Jurkat, Clone E6-1 (cell line): ENCODE measurements around the gene FBXO21. TPM values are rescaled to one million over a fixed set of nuclear protein-coding genes. Genes with fewer than 3 reads are reported as not detected.
A peak's percentile ranks its signal among the peaks of the same experiment; 100 is the strongest.
"Not testable (repeated sequence)": the region's sequence is repeated elsewhere in the genome, so short reads cannot be mapped to it uniquely, and the experiment has no call there.

Experiments used
- DNase-seq: peaks from one replicate; pipeline ENCODE4 v3.0.0-alpha.2; 2011; ENCODE audit warnings: low read depth, low spot score
- H3K4me3 ChIP-seq: 2 replicates; pipeline ENCODE4 v1.5.1; 2011; ENCODE audit warnings: mild to moderate bottlenecking, low read length, control low read depth, moderate library complexity
- polyA plus RNA-seq: library from polyadenylated mRNA; unstranded; fragments of >200 nt; gene quantifications from one replicate; pipeline ENCODE4 v1.2.1, GENCODE V29; 2012; ENCODE audit warnings: missing spikeins; ENCODE audit not compliant: insufficient read length, insufficient read depth

Gene FBXO21, protein sequence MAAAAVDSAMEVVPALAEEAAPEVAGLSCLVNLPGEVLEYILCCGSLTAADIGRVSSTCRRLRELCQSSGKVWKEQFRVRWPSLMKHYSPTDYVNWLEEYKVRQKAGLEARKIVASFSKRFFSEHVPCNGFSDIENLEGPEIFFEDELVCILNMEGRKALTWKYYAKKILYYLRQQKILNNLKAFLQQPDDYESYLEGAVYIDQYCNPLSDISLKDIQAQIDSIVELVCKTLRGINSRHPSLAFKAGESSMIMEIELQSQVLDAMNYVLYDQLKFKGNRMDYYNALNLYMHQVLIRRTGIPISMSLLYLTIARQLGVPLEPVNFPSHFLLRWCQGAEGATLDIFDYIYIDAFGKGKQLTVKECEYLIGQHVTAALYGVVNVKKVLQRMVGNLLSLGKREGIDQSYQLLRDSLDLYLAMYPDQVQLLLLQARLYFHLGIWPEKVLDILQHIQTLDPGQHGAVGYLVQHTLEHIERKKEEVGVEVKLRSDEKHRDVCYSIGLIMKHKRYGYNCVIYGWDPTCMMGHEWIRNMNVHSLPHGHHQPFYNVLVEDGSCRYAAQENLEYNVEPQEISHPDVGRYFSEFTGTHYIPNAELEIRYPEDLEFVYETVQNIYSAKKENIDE
- 20.2 TPM for polyA plus RNA-seq

DNA sequence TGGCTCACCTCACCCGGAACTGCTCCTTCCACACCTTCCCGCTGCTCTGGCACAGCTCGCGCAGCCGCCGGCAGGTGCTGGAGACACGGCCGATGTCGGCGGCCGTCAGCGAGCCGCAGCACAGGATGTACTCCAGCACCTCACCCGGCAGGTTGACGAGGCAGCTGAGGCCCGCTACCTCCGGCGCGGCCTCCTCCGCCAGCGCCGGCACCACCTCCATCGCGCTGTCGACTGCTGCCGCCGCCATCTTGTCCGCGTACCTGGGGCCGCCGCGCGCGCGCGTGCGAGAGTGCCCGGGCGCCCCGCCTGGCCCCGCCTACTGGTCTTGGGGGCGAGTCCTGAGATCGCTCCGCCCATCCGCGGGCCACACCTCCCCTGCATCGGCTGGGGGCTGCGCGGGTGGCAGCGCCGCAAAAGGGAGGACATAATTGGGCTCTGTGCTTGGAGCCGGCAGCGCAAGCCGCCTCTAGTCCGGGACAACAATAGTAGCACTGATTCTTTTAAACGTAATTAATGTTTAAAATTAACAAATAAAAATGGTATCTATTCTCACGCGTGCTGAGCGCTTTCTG, at the start of gene FBXO21:
TSS of gene FBXO21 (minus strand) at position 261 of the 572 bp plus-strand sequence. CDS start at position 247, 14 bp downstream.
- peak within 1 kb of the TSS; percentile 87 for H3K4me3 ChIP-seq
- DNase-seq = peak; percentile 75

DNA sequence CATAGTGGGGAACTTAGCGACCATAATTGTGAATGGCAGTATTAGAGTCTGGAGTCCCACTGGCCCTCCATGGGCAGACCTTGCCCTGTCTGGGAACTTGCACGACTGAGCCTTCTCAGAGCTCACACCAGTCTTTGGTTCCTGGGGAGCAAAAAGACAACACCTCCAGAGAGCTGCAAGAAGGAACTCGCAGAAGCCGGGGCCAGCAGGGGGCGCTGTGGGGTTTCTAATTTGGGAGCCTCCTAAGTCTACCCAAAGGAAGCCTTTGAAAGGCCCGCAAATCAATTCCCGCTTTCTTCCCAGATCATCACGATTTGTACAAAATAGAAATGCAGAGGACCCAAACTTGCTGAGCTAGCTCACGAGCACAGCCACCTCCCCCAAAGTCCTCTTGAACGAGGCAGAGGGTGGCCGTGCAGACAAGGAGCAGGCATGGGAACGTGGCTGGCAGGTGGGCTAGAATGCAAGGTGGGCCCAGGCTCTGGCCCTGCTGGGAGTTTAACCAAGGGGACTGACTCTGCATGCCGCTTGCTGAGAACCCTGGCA, 46.3 kb upstream of the FBXO21 start:
- H3K4me3 ChIP-seq = no peak overlapping the region
- peak; percentile 61 for DNase-seq

DNA sequence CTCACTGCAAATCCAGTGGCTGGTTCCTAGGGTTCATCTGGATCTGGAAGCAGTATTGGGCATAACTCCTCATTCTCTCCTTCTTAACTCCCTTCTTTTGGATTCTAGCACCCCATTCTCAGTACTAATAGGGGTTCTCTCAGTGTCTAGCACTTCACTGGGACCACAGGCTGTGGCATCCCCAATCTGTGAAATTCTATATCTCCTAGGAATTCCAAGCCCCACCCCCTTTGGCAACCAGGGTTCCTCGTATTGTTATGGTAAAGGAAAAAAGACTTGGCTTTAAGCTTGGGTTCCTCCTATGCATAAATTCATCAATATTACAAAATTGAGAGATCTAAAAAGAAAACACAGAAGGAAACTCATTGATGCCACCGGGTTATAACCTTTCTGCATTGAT, 45.0 kb upstream of the FBXO21 start:
- H3K4me3 ChIP-seq = no peak overlapping the region
- no peak for DNase-seq

DNA sequence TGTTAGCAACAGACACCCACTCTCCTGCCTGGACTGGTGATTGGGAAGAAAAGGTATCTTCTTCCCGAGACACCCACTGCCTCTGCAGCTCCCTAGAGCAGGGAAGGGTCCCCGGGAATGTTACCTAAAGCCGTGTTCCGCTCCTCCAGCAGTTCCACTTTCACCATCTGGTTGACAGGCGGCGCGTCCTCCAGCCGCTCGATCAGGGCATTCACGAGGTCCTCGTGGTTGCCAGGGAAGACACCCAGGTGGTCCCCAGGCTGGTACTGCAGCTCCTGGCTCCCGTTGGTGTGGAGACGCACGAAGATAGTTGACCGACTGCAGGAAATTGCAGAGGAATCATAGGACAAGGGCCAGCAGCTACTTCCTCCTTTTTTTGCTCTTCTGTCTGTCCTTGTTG, 44.2 kb upstream of the FBXO21 start:
- DNase-seq = no peak

DNA sequence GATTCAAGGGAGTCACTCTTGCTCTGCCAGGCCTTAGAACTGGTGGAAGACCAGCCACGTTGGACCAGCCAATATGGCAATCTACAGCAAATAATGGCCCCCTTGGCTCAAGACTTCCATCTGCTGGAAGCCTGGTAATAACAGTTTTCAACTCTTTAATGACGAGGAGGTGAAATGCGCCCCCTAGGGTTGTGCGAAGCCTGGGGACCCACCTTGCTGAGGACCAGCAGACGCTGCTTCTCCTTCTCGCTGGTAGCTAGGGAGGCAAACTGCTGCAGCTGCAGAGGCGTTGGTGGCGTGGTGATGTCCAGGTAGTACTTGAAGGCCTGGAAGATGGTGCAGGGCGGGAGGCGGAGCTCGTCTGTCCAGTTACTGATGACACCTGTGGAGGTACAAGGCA, 41.5 kb upstream of the FBXO21 start:
- DNase-seq = no peak
- H3K4me3 ChIP-seq = no peak overlapping the region

More for the DNA sequence above, 44.2 kb upstream of the FBXO21 start:
- no peak overlapping the region for H3K4me3 ChIP-seq

DNA sequence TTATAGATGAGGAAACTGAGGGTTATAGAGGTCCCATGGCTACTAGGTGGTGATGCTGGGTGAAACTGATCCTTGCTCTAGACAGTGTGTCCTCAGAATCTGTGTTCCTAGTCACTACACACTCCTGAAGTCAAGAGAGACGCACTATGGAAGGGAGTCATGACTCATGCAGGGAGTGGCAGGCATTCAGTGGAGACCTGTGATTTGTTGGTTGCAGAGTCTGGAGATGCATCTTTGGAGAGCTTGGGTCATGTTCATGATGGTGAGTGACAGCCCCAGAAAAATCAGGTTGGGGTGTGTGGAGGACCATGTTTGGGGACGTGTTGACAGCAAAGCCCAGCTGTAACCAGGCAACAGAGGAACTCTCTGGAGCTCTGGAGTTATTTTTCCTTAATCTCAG, 38.0 kb upstream of the FBXO21 start:
- H3K4me3 ChIP-seq = no peak overlapping the region
- DNase-seq = no peak

DNA sequence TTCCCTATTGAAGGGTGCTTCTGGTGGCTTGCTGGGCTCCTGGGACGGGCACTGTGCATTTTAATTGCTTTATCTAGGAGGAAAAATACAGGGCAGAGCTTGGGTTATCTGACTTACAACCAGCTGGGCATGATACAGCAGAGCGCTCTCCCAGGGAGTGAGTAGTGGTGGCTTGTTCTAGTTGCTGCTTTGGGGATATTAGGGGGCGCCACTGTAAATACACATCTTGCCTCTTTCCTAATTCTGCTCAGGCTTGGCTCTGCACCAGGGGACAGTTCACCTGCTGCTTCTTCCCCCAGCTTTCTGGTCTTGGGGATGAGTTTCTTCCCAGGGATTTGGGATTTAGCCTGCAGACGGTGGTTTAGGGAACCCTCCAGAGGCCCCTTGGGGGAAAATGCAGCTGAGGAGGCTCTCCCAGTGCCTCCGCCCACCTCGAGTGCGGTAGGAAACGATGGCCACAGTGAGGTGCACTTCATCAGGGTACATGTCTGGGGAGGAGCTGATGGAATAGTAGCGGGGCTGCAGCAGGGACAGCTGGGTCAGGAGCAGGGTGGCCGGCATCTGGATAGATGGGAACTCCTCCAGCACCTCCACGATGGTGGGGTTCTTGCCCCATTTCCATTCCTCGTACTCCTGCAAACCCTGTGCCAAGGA, 36.9 kb upstream of the FBXO21 start:
- DNase-seq = no peak

DNA sequence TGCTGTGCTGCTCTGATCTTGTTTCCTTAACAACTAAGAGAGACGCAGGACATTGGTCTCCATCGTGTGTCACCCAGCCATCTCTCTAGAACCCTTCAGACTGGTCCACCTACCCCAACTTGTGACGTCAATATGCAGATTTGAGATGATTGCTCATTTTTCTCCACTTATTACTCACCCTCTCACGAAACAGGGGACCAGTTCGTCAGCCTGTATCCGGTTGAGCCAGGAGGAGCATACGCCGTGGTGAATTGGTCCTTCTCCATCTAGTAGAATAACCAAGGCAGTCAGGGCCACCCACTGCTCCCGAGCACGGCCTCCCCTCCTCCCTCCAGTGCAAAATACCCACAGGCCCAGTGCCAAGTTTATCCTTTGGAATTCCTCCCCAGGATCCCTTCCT, 36.2 kb upstream of the FBXO21 start:
- no peak overlapping the region for H3K4me3 ChIP-seq
- no peak for DNase-seq

More for the DNA sequence above, 36.9 kb upstream of the FBXO21 start:
- H3K4me3 ChIP-seq = no peak overlapping the region

DNA sequence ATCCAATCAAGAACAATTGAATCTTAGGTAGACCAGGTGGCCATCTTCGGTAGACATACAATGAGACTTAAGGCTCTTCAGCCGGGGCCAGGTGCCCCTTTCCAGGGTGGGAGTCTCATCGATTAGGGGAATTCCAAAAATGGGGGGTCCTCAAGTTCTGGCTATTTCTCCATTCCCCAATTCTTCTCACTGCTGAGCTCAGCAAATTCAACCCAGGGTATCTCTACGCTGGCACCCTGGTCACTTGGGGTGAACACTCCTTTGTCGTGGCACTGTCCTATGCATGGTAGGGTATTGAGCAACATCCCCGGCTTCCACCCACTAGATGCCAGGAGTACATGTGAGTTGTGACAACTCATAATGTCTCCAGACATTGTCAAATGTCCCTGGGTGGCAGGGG, 34.9 kb upstream of the FBXO21 start:
- no peak for DNase-seq

DNA sequence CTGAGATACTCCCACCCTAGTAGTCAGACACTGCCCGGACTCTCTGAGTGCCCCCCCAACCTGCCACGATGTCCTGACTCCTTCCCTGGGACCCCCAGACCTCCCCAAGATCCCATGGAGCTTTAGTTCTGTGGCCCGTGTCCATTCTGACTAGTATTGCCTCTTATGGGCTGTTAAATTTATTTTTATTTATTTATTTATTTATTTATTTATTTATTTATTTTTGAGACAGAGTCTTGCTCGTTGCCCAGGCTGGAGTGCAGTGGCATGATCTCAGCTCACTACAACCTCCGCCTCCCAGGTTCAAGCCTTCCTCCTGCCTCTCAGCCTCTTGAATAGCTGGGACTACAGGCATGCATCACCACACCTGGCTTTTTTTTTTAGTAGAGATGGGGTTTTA, 30.7 kb upstream of the FBXO21 start:
- not testable (repeated sequence) for DNase-seq, H3K4me3 ChIP-seq

More for the DNA sequence above, 34.9 kb upstream of the FBXO21 start:
- H3K4me3 ChIP-seq = no peak overlapping the region

DNA sequence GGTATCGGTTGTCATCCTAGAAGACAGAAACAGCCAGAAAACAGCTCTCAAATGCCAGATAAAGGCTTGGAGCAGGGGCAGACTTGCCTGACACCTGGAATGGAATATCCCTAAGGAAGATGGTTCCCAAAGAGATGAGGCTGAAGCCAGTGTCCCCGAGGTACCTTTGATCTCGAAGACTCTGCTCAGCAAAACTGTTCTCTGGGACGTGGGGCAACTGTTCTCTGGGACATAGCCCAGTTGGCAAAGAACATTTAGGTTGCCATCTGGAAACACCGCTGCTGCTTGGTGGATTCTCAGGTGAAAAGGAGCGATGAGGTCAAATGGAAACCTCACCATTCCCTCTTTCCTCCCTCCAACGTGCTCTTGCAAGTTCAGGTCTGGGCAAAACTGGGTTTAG, 27.9 kb upstream of the FBXO21 start:
- no peak for DNase-seq
- no peak overlapping the region for H3K4me3 ChIP-seq

DNA sequence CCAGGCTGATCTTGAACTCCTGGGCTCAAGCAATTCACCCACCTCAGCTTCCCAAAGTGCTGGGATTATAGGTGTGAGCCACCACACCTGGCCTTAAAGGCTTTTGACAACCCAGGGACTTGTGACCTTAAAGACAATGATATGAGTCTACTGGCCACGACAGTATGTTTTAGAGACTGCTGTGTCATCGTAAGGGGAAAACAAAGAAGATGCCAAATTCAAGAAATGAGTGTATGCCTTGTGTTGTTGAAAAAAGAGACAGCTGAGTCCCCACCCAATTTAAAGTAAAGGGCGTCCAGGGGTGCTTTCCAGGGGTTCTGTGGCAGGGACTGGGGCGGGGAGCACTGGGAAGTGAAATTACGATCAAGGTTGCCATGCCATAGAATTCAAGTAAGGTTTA, 26.4 kb upstream of the FBXO21 start:
- no peak overlapping the region for H3K4me3 ChIP-seq

DNA sequence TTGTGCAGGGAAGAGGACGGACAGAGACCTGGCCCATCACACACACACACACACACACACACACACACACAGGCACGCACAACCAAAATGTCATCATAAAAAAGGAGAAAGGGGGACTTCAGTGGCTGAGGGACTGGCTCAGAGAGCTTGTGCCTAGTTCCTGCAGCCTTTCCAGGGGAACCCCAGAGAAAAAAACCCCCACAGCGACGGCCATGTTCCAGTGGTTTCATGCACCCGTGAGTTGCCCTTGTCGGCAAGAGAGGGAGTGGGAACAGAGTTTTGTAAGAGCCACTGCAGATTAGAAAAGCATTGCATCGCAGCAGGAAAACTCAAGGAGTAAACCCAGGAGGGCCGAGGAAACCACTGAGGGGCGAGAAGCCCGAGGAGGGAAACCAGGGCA, 24.5 kb upstream of the FBXO21 start:
- DNase-seq = no peak
- H3K4me3 ChIP-seq = no peak overlapping the region

More for the DNA sequence above, 26.4 kb upstream of the FBXO21 start:
- no peak for DNase-seq

DNA sequence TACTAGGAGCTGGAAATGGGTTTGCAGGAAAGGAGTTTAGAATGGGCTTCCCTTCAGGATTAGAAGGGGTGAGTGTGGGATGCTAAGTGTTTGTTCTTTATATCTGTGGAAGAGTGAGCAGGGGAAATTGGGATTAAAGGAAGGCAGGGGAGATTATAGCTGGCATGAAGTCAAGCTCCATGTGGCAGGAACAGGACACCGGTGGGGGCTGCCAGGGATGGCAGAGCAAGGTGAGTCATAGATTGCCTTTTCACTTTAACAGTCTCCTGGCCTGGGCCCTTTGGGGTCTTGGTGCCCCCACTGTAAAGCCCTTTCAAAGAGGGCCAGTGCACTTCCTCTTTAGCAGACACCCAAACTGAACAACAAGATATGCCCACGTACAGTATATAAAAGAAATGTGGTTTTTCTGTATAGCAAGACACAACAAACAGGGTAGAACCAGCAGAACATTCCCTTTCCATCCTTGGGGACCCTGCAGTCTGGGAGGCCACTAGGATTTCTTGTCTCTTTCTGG, 23.1 kb upstream of the FBXO21 start:
- no peak overlapping the region for H3K4me3 ChIP-seq
- no peak for DNase-seq

DNA sequence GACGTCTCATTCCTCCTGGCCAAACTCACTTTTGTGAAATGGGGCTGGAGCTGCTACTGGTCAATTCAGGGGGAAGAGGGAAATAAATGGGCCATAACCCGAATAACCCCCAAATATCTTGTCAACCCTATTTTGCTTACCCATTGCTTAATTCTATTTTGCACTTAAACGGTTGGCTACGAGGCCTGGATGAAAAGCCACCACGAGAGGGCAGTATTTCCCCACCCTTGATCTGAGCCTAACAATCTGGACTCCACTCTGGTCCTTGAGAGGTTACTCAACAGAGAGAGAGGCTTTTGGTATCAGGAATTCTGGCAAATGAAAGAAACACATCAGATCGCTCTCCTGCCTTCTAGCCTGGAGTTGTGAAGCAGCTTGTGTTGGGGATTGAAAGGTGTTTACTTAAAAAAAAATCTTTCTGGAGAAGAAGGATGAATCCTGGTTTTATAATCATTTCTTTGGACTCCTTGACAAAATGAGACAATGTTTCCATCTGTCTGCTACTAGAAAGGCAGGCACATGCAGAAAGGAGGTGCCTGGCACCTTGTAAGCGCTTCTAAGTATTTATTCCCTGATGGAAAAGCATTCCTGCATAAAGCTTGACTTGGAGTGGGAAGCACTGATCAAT, 22.4 kb upstream of the FBXO21 start:
- peak; percentile 60 for DNase-seq
- H3K4me3 ChIP-seq = no peak overlapping the region

DNA sequence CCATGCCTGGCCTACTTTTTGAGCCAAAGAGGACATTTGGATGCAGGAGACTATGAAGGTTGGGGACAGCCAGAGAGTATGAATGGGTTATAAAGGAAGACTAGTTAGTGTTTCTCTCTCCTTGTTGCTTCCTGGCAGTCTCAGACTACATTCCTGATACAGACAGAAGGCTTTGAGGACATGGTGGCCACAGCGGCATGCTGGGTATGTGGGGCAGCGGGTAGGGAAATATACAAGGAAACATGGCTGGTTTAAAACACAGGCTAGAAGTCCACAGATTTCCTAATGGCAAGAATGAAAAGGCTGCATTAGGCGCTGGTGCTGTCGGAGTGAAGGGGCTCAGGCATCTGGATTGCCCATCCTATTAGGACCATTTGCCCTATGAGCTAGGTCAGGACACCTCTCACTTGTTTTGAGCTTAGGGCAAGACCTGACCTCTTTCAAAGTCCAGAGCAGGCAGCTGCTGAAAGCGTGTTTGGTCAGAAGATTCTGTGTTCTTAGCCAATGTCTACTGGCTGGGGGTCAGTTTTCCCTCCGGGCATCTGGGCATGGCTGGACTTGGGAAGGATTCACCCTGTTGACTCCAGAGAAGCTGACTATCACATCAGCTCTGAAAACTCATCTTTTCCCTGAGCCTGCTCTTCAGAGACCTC, 20.1 kb upstream of the FBXO21 start:
- no peak overlapping the region for H3K4me3 ChIP-seq
- DNase-seq = no peak

DNA sequence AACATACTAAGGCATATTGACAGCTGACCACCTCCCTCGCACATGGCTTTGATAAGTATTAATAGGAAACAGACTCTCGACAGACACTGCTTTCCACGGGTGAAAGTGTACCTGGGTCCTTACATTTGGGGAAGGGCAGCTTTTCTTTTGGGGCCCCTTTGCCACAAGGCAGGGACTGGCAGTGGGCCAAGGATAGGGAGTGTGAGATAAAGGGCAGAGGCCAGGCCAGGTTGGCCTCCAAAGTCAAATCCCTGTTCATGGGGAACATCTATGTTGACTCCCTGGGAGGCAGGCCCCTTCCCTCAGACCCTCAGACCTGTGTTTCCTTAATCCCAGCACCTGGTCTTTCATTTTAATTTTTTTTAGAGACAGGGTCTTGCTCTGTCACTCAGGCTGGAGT, 19.4 kb upstream of the FBXO21 start:
- no peak overlapping the region for H3K4me3 ChIP-seq

DNA sequence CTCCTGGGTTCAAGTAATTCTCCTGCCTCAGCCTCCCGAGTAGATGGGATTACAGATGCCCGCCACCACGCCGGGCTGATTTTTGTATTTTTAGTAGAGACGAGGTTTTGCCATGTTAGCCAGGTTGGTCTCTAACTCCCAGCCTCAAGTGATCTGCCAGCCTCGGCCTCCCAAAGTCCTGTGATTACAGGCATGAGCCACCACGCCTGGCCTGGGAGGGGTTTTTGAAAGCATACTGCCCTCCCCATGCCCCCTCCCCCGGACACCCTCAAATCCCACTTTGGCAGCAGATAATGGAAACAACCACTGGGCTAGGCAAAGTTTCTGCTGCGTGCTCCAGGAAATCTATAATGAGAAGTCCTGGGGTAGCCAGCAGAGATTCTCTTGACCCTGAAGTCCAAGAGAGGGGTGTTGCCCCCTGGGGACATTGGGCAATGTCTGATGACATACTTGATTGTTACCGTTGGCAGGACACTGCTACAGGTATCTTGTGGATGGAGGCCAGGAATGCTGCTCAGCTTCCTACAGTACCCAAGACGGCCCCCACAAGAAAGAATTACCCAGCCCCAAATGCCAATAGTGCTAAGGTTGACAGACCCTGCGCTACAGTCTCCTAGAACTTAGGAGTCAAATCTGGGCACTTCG, 18.7 kb upstream of the FBXO21 start:
- no peak for DNase-seq
- H3K4me3 ChIP-seq = no peak overlapping the region

More for the DNA sequence above, 19.4 kb upstream of the FBXO21 start:
- DNase-seq = no peak
